C1 segment of cervical spinal cord (tissue), 14 donors: ENCODE measurements around the gene UNC119.

Experiments
- DNase-seq, 14 donors: peaks; one replicate each; lab custom pipeline; 2025; lab: John Stamatoyannopoulos, UW

Gene UNC119

DNA sequence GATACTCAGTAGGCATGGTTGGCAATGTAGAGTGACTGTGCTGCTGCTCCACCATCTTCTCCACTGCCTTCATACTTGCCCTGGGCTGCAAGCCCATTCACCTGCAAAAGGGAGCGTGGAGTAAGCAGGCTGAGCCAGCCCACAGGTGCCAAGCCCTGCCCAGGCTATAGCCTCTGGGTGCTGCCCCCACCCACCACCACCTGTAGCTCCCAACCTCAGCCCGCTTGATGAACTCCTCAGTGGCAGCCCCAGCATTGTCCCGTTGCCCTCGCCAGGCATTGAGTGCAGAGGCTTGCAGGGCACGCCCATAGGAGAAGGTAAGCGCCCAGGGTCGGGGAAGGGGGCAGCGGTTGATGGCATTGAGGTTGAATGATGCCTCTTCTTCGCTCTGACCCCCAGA, 21.1 kb upstream of the UNC119 start:
- DNase-seq, result no peak

DNA sequence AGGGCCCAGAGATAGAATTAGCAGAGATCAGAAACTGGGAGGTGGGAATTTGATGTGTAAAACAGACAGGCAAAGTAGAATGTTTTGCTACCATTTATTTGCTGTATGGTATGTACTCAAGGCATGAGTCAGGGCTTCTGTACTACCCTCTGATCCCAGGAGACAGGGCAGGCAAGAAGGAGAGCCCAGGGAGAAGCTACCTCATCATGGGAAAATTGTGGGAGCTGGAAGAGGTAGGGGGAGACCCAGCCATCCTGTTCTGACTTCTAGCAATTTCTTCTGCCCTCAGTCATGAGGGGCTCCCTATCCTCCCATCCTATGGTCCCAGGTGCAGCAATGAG, 20.6 kb upstream of the UNC119 start:
- DNase-seq, result no peak

DNA sequence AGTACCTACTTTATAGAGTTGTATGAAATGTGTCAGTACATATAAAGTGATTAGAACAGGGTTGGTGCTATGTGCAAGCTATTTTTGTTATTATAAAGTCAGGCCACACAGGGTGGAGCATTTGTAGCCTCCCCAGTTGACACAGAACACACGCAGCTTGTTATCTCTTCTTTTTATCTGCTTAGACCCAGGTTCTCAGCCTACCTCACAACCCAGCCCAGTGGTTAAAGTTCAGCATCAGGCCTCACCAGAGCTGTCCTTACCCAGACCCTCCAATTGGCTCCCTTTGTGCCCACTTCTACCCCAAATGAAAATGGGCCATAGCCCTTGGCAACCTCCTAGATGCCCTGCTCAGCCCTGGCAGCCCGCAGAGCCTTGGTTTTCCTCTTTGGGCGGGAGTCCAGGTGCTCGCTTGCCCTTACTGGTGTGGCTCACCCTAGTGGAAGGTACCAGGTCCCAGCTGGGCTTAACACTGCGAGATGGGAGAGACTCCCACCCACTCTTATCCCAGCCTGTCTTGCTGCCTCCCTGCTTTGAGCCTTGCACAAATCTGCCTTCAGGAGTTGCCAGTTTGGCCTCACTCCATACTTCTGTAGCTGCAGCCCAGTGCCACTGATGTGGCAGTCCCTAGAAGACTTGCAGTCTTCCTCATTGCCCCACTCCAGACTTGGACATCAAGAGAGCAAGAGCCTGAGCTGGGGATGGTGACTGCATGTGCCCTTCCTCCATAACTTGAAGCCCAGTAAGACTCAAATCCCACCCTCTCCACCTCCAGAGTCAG, 20.0 kb upstream of the UNC119 start:
- DNase-seq, result peak in 2 of 14 donors; percentile 7 to 35

DNA sequence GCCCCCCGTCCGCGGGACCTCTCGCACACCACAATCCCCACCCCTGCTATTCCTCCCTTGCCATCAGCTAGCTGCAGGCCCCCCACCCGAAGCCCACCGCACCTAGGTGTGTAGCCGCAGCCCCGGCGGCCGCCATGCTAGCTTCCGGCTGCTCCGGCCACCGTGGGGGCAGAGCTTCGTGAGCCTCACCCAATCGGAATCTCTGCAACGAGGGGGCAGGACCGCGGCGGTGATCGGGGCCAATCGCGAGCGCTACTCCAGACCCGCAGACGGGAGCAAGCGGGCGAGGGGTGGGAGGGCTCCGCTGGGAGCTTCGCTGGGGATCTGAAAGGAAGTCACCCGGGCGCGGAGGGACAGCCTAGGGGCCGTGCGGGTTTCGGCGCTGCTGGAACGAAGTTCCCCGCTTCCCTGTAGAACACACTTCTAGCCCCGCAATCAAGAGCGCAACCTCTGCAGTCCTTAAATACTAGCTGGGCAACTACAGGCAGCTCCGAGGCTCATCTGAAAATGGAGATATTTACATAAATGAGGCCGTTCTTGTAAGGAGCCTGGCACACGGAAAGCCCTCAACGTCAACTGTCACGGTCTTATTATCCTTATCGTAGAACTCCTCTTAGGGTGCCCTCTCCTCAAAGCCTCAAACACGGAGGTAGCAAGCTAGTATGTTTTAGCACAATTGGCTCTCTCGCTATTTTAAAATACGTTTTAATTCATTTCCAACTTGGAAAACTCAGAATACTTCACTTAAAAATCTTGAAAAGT, 19.1 kb upstream of the UNC119 start, which contains the start of gene PIGS:
Gene PIGS (minus strand): TSS at position 164 of the 762 bp plus-strand sequence. CDS start 28 bp downstream, at position 136.
- DNase-seq, result peak in 13 of 14 donors; percentile 84 to 95 (median 91)

DNA sequence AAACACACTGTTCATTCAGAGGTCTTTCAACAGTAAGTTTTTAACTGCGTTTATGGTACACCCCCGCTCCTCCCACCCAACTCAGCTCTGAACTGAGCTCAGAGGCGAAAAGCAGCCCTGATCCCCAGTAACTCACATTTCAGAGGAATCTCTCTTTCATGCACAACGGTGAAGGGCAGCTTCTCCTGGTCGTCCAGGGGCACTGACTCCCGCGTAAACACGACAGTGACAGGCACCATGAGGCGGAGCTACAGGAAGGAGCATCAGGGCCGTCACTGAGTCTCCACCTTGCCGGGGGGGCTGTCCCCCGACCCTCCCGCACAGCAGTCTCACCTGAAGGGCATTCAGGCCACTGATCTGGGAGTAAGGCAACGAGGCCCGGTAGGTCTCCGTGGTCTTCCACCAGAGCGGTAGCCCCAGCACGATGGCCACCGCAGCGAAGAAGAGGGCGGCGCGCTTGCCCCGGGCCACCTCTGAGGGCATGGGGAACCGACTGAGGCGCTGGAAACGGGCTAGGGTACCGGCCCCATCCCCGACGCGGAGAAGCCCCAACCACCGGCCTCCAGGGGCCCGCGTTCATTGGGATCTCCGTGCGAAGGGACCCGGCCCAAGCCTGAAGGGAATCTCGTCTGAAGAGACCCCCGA, 18.4 kb upstream of the UNC119 start:
- peak in 6 of 14 donors; percentile 25 to 58 (median 46) for DNase-seq

DNA sequence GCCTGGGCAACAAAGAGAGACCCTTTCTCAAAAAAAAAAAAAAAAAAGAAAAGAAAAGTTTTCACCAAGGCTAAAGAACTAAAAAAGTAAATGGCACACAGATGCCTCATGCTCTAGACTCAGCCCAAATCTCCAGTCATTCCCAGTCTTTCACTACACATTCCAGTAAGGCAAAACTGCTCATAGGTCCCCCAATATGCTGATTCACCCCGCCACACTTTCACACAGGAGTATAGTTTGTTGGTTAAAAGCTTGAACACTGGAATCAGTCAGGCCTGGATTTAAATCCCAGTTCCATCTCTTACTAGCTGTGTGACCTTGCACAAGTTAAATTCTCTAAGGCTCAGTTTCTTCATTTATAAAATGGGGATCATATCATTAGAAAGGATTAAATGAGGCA, 17.0 kb upstream of the UNC119 start:
- no peak for DNase-seq

DNA sequence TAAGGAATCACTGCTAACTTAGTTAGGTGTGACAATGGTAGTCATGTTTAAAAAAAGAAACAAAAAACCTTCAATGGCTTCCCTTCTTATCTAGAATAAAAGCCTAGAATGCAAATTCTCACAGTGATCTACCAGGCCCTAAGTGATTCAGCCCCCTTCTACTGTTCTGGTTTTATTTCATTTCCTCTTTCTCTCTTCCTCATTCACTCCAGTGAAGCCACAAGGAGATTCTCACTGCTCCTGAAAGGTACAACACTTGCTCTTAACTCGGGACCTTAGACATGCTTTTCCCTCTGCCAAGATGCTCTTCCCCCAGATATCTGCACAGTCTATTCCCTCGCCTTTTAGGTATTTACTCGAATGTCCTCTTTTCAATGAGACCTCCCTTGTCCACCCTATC, 15.2 kb upstream of the UNC119 start:
- DNase-seq, result no peak

DNA sequence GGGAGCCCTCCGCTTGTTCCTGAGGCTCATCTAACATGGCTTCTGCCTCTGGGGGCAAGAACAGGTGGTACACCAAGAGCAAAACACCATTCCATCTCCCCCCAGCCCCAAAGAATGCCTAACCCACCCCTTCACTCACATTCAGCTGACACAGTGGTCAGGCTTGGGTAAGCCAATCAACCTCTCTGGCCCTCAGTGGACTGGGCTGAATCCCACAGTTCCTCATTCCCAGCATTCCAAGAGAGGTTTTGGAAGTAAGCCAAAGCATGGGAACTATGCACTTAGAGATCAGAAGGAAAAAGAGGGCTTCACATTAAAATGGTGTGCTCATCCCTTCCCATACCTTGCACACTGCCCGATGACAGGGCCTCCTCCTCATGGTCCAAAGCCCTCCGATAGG, 11.1 kb upstream of the UNC119 start:
- no peak for DNase-seq

DNA sequence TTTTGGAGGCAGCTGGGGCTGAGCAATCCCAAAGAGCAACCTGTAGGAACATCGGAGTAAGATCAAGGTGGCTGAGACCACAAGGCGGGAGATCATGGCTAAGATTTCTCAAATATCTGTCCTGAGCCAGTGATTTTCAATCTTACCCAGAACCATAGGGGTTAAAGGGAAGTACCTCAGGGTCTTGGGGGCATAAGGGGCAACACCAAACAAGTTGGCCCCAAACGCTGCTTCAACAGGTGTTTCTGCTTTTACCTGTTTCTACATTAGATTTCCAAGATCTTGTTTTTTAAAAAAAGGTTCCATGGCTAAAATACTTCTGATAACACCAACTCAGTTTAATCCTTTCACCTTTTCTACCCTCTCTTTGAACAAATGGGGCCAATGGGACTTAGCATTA, 2.6 kb upstream of the UNC119 start:
- no peak for DNase-seq

DNA sequence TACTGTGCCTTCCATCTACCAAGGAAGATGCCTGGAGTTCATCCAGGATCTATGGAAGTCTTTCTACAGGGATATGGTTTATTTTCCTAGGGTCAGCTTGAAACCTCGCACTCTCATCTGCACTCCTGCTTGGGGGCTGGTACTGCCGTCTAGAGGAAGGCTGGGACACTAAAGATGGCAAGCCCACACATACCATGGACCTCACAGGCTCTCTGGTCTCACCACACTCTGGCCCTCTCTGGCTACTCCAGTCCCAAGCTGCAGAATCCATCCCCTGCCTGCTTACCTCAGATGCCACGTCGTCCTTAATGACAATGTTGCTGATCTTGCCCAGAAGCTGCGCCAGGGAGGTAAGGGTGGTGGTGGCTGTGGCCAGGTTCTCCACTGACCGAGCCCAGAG, 2.1 kb upstream of the UNC119 start:
- DNase-seq, result no peak

DNA sequence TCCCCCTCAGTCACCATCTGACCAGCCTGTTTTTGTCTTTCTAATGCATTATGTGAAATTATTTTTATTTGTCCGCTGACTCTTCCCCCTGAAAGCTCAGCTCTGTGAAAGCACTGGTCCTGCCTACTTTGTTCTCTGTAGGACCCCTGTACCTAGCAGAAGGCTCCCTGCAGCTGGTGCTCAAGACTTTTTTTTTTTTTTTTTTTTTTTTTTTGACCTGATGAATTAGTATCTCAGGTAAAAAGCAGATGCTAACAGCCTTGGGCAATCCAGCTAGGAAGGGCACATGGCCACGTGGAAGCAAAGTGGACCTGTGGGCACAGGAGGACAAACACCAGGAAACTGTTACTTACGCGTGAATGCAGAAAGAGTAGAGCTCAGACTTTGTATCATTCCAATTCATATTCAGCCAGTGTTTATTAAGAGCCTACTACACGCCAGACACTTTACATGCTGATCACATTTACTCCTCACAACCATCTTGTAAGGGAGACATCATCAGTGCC, 629 bp upstream of the UNC119 start:
- no peak for DNase-seq

DNA sequence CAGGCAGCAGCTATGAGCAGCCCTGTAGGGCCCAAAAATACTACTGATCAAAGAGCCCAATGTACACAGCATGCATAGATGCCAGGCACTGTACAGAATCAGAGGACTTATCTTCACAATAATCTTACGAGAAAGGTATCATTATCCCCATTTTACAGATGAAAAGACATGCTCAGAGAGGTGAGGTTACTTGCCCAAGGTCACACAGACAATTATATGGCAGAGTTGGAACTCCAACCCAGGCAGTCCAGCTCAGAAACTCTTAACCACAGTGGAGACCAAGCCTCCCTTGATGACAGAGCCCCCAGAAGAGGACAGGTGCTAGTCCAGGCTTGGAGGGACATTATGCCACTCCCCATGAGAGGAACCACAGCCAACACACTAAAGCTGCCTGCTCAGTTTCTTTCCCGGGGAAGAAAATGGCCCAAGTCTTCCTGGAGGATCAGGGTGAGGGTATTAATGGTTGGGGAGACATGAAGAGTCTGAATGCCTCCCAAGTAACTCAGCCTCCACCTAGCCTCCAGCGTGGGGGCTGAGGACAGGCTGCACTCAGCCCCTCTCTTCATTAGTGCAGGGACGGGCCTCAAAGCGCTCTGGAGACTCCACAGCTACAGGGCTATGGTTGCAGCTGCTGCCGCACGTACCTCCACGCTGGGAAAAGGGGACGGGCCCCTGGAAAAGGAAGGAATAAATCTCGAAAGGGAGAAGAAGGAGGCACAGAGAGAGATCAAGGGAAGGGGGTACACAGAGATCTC, 826 bp downstream of the UNC119 start:
- no peak for DNase-seq

DNA sequence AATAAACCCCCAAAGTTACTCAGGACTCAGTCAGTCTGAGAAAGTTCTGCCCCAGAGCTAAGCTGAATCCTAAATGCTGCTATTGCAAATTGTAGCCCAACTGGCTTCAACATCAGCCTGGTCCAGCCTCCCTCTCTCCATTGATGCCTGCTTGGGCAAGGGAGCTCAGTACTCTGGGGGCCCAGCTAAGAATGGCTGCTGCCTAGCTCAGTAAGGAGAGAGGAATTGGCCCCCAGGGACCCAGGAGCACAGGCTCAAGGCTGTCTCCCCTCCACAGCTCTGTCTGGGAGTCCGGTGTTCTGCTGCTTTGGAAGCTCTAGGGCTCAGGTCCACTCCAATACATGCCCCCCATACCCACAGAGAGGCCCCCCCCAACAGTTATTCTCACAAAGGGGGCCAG, 1.6 kb downstream of the UNC119 start:
- DNase-seq, result no peak

DNA sequence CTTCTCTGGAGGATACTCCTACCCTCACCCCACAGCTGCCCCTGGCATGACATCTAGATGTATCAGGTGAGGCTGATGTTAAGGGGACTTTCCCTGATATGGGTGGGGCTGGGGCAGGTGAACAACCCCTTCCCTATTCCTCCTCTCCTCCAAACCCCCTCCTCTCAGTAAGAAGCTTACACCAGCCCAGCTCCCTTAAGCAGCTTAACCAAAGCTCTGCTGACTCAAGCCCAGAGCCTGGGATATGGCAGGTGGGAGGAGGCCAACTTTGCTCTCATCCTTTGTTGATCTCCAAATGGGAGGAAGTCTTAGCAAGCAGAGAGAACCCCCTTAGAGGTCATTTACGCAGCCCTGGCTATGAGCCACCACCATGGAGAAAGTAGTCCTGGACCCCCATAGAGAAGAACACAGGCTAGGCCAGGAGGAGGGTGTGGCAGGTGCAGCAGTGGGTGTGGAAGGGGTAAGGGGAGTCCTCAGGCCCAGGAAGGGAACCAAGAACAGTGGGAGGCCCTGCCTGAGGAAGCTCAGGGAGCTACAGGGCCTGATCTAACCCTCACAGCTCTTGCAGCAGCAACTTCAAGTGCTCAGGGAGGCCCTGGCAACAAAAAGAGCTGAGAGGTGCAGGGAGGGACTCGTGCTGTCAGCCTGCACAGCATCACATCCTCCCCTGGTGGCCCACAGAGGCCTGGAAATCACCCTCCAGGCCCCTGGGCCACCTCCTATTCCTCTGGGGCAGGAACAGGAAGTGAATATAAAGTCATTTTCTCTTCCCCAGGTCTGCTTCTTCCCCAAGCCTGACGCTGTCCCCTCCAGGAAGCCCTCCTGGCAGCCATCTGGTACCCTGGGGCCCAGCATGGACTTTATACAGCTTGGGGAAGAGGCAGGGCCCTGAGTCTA, 2.9 kb downstream of the UNC119 start:
- no peak for DNase-seq

DNA sequence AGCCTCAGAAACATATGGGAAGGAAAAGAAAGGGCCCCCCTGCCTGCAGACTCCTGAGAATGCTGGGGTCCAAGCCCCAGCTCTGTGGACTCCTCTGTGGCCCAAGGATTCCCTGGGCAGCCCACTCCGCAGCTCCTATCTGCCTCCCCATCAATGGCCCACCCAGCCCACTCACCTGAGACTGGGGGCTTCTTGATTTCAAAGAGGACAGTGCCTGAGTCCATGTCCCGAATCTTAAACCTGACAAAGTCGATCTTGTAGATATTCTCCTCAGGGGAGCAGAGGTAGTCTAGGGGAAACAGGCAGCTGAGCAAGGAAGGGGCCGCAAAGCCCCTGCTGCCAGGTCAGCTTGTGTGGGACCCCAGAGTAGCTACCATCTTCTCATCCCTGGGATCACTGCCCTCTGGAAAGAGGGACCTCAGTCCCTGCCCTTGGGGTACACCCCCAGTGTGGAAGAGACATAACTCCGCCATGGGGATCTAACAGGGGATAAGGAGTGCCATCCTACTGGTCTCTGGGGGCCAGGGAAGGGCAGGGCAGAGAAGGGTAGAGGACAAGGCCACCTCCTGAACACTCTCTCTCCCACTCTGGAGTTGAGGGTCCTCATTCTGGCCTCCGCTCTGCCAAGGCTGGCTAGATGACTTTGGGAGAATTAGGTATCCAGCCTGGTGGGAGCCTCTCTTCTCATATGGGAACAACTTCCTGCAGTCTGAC, 3.9 kb downstream of the UNC119 start:
- no peak for DNase-seq

DNA sequence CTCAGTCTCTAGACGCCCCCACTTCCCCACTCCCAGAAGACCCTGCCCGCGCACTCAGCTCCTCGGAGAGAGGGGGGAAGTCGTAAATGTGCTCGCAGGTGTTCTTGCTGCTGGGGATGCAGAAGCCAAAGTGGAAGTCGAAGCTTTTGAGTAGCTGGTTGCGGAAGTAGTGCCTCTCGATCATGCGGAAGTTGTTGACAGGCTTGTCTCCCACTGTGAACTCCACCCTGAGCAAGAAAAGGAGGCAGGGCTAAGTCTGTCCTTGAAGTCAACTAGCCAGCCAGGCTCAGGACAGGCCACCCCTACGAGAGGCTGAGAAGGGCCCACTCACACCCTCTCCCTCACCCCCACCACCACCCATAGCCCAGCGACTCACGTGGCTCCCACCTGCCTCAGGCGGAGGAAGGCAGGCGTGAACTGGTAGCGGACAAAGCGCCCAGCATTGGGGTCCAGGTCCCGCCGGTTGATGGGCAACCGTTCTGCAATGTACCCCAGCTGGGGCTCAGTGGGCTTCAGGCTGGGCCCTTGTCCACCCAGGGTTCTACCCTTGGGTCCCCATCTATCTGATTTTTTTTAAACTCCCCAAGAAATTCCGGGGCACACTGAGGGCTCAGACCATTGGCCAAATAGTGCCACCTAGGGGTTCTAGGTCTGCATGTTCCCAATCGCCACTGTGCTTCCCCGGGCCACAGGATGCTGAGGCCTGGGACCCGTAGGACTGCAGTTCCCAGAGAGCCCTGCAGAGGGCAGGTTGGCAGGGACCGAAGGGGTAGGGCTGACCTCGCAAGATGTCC, 4.6 kb downstream of the UNC119 start:
- DNase-seq, result peak in 11 of 14 donors; percentile 17 to 52 (median 39)

DNA sequence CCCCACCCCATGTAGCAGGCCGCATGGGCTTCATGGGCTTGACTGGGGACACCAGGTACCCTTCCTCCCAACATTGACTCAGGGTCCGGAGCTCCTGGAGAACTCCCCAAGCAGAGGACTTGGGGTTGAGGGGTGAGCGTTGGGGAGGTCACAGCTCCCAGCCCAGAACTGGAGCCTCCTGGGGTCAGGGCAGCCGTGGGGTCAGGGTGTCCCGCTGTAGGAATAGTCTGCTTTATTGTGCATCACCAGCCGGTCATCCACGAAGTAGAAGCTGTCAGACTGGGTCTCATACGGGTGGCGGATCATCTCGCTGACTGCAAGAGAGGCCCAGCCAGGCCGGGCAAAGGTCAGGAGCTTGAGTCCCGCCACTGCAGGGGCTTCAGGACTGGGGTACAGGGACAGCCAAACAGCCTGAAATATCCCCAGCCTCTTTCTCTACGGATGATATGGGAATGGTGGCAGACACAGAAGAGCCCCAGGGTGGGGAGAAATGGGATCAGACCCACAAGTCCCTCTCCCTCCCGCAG, 5.3 kb downstream of the UNC119 start:
- DNase-seq, result no peak

DNA sequence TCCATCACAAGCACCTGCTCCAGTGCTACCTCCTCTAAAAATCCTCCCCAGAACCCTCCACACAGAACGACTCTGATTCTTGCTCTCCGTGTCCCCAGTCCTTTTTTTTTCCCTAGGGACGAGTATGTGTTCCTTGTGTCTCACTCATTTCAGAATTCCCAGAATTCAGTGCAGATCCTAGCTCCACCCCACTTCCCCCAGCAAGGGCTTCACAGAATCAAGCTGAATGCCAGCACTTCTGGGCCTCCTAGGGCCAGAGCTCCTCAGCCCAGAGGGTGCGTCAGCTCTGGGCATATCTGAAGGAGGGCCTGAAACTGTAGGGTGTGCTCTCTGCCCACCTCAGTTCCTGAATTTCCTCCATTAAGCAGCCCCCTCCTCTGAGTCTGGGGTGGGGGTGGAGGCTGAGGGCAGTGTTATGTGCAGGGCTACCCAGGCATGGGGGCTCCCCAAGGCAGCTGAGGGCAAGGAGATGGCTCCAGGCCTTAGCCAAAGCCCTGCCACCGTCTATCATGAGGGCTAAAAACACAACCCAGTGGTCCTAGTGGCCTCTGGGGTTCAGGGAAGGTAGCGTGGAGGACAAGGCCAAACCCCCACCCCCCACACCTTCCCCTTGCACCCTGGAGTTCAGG, 6.5 kb downstream of the UNC119 start:
- no peak for DNase-seq
